C4-2B (cell line): ENCODE data around the gene SOX18.

Source experiments
- CTCF ChIP-seq: fragments of 450-650 bp; conservative IDR thresholded peaks from 2 replicates; pipeline ENCODE4 v1.5.1; 2017; ENCODE audit warnings: mild to moderate bottlenecking
- ZFX ChIP-seq: fragments of 450-650 bp; IDR thresholded peaks from 2 replicates; pipeline ENCODE4 v1.6.1; 2017

DNA sequence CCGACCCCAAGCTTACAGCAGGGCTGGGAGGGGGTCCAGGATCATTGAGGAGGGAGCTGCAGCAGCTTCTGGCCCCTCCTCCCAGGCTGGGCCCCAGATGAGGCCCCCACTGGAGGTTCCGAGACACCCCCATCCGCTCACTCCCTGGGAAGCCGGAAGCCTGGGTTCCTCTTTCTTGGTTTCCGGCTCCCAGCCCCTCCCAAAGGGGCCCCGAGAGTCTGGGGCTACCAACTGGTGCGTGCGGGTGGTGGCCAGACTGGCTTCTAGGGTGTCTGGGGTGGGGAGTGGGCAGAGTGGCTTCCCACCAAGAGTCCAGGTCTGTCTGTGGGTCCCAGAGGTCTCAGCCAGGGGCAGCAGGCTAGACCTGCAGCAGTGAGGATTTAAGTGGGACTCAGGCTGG, 27.7 kb upstream of the SOX18 start:
- TF ChIP-seq CTCF (no peak), ZFX (no peak)
